OCI-LY1 (cell line): ENCODE measurements around the gene OOSP4B.
"Not testable (repeated sequence)": the region's sequence is repeated elsewhere in the genome, so short reads cannot be mapped to it uniquely, and the experiment has no call there.

Experiments
- H2AFZ ChIP-seq: fragments of 200-600 bp; sonication (generic), shearing (Covaris generic); 2 replicates; pipeline ENCODE4 v1.6.0; 2014; ENCODE audit warnings: antibody characterized with exemption, mild to moderate bottlenecking, low read length
- H3F3A ChIP-seq: fragments of 200-600 bp; sonication (generic), shearing (Covaris generic); 2 replicates; pipeline ENCODE4 v1.6.0; 2014; ENCODE audit warnings: mild to moderate bottlenecking, antibody characterized with exemption, low read length, moderate library complexity; ENCODE audit not compliant: insufficient read depth
- H3K27ac ChIP-seq: fragments of 200-600 bp; sonication (generic); 2 replicates; pipeline ENCODE4 v1.5.1; 2014; ENCODE audit warnings: low read length, mixed run types, mild to moderate bottlenecking, low read depth; ENCODE audit not compliant: poor library complexity, severe bottlenecking
- H3K27me3 ChIP-seq: fragments of 200-600 bp; sonication (generic); 2 replicates; pipeline ENCODE4 v1.6.0; 2014; ENCODE audit warnings: antibody characterized with exemption, mild to moderate bottlenecking, low read length, moderate library complexity; ENCODE audit not compliant: insufficient read depth
- H3K36me3 ChIP-seq: fragments of 200-600 bp; sonication (generic); 2 replicates; pipeline ENCODE4 v1.6.1; 2014; ENCODE audit warnings: mild to moderate bottlenecking, antibody characterized with exemption, low read length, moderate library complexity, mixed read lengths; ENCODE audit not compliant: insufficient read depth
- H3K4me1 ChIP-seq: fragments of 200-600 bp; sonication (generic); 2 replicates; pipeline ENCODE4 v1.5.1; 2014; ENCODE audit warnings: mild to moderate bottlenecking, low read length, moderate library complexity; ENCODE audit not compliant: insufficient read depth, severe bottlenecking
- H3K4me2 ChIP-seq: fragments of 200-600 bp; sonication (generic), shearing (Covaris generic); 2 replicates; pipeline ENCODE4 v1.6.1; 2014; ENCODE audit warnings: low read length
- H3K4me3 ChIP-seq: fragments of 200-600 bp; sonication (generic); 2 replicates; pipeline ENCODE4 v1.5.1; 2014; ENCODE audit warnings: low read length, low read depth, mild to moderate bottlenecking, mixed read lengths; ENCODE audit not compliant: poor library complexity, severe bottlenecking
- H3K79me2 ChIP-seq: fragments of 200-600 bp; shearing (Covaris generic); 2 replicates; pipeline ENCODE4 v1.6.1; 2016; ENCODE audit warnings: mixed run types, low read length, mixed read lengths; ENCODE audit not compliant: insufficient read depth
- H3K9ac ChIP-seq: fragments of 200-600 bp; sonication (generic), shearing (Covaris generic); 2 replicates; pipeline ENCODE4 v1.6.1; 2014; ENCODE audit warnings: mild to moderate bottlenecking, low read length, mixed read lengths
- H3K9me2 ChIP-seq: fragments of 200-600 bp; sonication (generic), shearing (Covaris generic); 2 replicates; pipeline ENCODE4 v1.6.1; 2014; ENCODE audit warnings: low read depth, mild to moderate bottlenecking, low read length, mixed read lengths
- H3K9me3 ChIP-seq: fragments of 200-600 bp; shearing (Covaris generic); 2 replicates; pipeline ENCODE4 v1.6.1; 2014; ENCODE audit warnings: low read length, mixed read lengths
- H4K20me1 ChIP-seq: fragments of 200-600 bp; sonication (generic), shearing (Covaris generic); 2 replicates; pipeline ENCODE4 v1.6.0; 2016; ENCODE audit warnings: mild to moderate bottlenecking, low read length; ENCODE audit not compliant: insufficient read depth
- CTCF ChIP-seq: fragments of 200-600 bp; sonication (generic), shearing (Covaris generic); IDR thresholded peaks from 2 replicates; pipeline ENCODE4 v1.5.1; 2017; ENCODE audit warnings: mild to moderate bottlenecking, antibody characterized with exemption, low read length, moderate library complexity, mixed read lengths
- EZH2 ChIP-seq: fragments of 200-600 bp; sonication (generic), shearing (Covaris generic); IDR thresholded peaks from 2 replicates; pipeline ENCODE4 v1.8.0; 2017; ENCODE audit warnings: borderline replicate concordance, mixed run types, mild to moderate bottlenecking, antibody characterized with exemption, low read length, moderate library complexity, mixed read lengths

Gene OOSP4B

DNA sequence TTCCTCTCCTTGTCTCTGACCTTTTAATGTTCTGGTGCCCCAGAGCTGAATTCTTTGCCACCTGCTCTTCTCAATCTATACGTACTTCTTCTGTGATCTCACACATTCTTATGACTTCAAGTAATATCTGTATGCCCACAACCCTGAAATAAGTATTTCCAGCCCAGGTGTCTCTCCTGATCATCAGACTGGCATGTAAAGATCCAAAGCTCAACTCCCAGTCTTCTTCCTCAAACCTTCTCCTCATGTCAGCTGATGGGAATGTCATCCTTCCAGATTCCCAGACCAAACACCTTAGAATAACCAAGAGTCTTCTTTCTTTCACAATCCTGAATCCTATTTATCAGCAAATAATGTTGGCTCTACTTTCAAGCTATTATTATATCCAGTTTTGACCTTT lies 48.8 kb downstream of the OOSP4B start:
- H3K27ac ChIP-seq = no peak overlapping the region
- no peak overlapping the region for H2AFZ ChIP-seq
- no peaks in the 10 kb centered on the region for H3K79me2 ChIP-seq
- H3K27me3 ChIP-seq = no peaks in the 10 kb centered on the region
- no peaks in the 10 kb centered on the region for H3K9me3 ChIP-seq
- no peak overlapping the region for H3K4me3 ChIP-seq
- H3K9ac ChIP-seq = no peak overlapping the region
- no peak for TF ChIP-seq CTCF
- no peak for TF ChIP-seq EZH2
- H3K36me3 ChIP-seq = no peaks in the 10 kb centered on the region
- H3F3A ChIP-seq = no peaks in the 10 kb centered on the region
- H3K4me2 ChIP-seq = no peak overlapping the region
- no peaks in the 10 kb centered on the region for H4K20me1 ChIP-seq
- no peaks in the 10 kb centered on the region for H3K4me1 ChIP-seq
- no peaks in the 10 kb centered on the region for H3K9me2 ChIP-seq

GRCh38 chr11:60069450-60069849 lies 52.5 kb downstream of the OOSP4B start:
- Histone ChIP-seq H3K9ac (no peak overlapping the region), H3K9me2 (no peaks in the 10 kb centered on the region), H3K4me3 (no peak overlapping the region), H3K36me3 (no peaks in the 10 kb centered on the region), H3K4me2 (no peak overlapping the region), H3K79me2 (no peaks in the 10 kb centered on the region), H4K20me1 (no peaks in the 10 kb centered on the region), H2AFZ (no peak overlapping the region), H3F3A (no peaks in the 10 kb centered on the region), H3K4me1 (no peaks in the 10 kb centered on the region), H3K9me3 (no peaks in the 10 kb centered on the region), H3K27ac (no peak overlapping the region), H3K27me3 (no peaks in the 10 kb centered on the region)
- no peak for TF ChIP-seq CTCF
- no peak for TF ChIP-seq EZH2

DNA sequence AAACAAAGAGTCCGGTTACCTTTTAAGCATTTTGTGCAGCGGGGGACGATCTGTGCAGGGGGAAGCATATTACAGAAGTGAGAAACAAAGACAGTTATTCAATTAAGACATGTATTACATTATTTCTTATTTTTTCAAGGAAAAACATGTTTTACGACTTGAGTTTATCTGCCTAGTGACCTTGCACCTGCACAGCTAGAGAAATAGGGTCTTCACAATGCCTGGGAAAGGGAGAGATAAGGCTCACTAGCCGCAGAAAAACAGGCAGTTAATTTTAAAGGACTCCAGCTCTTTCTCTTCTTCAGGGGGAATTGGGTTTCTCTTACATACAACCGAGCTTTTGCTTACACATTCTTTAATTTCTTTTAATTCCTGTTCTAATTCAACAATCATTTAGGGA lies 54.7 kb downstream of the OOSP4B start:
- H2AFZ ChIP-seq, H4K20me1 ChIP-seq, H3K9ac ChIP-seq, H3K27ac ChIP-seq, H3K79me2 ChIP-seq, H3F3A ChIP-seq, H3K9me3 ChIP-seq, H3K4me3 ChIP-seq, H3K36me3 ChIP-seq, H3K9me2 ChIP-seq, H3K27me3 ChIP-seq, H3K4me1 ChIP-seq, H3K4me2 ChIP-seq: not testable (repeated sequence)

GRCh38 chr11:60077216-60077817 lies 60.3 kb downstream of the OOSP4B start:
- Histone ChIP-seq H3F3A (no peaks in the 10 kb centered on the region), H2AFZ (no peak overlapping the region), H3K4me2 (no peak overlapping the region), H3K4me1 (no peaks in the 10 kb centered on the region), H3K9ac (no peak overlapping the region), H3K4me3 (no peak overlapping the region), H3K27me3 (0 out of 2 replicates have a peak, but pooled peaks cover 4% of the 10 kb centered on the region), H3K9me3 (no peaks in the 10 kb centered on the region), H3K27ac (no peak overlapping the region), H4K20me1 (no peaks in the 10 kb centered on the region), H3K79me2 (no peaks in the 10 kb centered on the region), H3K36me3 (no peaks in the 10 kb centered on the region), H3K9me2 (no peaks in the 10 kb centered on the region)
- TF ChIP-seq CTCF (no peak), EZH2 (no peak)
